Neutrophil (primary cell): ENCODE measurements around the gene FGGY.
"Not testable (repeated sequence)": the region's sequence is repeated elsewhere in the genome, so short reads cannot be mapped to it uniquely, and the experiment has no call there.

Source experiments
- H3K27ac ChIP-seq: fragments of 200-600 bp; sonication (generic); 2 replicates; pipeline ENCODE4 v1.5.1; 2016; ENCODE audit warnings: mild to moderate bottlenecking, moderate library complexity
- H3K27me3 ChIP-seq: fragments of 200-600 bp; sonication (generic); 2 replicates; pipeline ENCODE4 v1.6.0; 2016; ENCODE audit warnings: mild to moderate bottlenecking
- H3K36me3 ChIP-seq: fragments of 200-600 bp; sonication (generic); 2 replicates; pipeline ENCODE4 v1.5.1; 2017
- H3K4me1 ChIP-seq, 2 experiments: fragments of 200-600 bp in 1 of 2; sonication (generic) in 1 of 2; 1 replicate in 1 of 2; 2 replicates in 1 of 2; pipeline versions ENCODE4 v1.5.1 to v1.6.1; 2013 to 2016; ENCODE audit warnings: low read depth in 1 of 2, low read length in 1 of 2, mild to moderate bottlenecking in 1 of 2, moderate library complexity in 1 of 2; ENCODE audit not compliant: control insufficient read depth in 1 of 2, insufficient read depth in 1 of 2
- H3K4me3 ChIP-seq, 2 experiments: fragments of 200-600 bp in 1 of 2; sonication (generic) in 1 of 2; 1 replicate in 1 of 2; 2 replicates in 1 of 2; pipeline ENCODE4 v1.5.1; 2013 to 2016; ENCODE audit warnings: low read depth in 1 of 2, low read length in 1 of 2, mild to moderate bottlenecking in 1 of 2, moderate library complexity in 1 of 2
- H3K9me3 ChIP-seq: fragments of 200-600 bp; sonication (generic); 2 replicates; pipeline ENCODE4 v1.5.1; 2016
- CTCF ChIP-seq: fragments of 200-600 bp; sonication (generic); IDR thresholded peaks from 2 replicates; pipeline ENCODE4 v1.5.1; 2016; ENCODE audit warnings: antibody characterized with exemption

FGGY gene

GRCh38 chr1:59556398-59556797 is 259.5 kb downstream of the FGGY start:
- TF ChIP-seq CTCF: no peak
- Histone ChIP-seq H3K27me3 (no peaks in the 10 kb centered on the region), H3K9me3 (no peaks in the 10 kb centered on the region), H3K27ac (no peak overlapping the region), H3K36me3 (no peaks in the 10 kb centered on the region), H3K4me1 (peaks cover 17 to 18% of the 10 kb centered on the region in 2 experiments), H3K4me3 (no peak overlapping the region)

GRCh38 chr1:59556802-59557548 is 260.1 kb downstream of the FGGY start:
- Histone ChIP-seq H3K36me3 (no peaks in the 10 kb centered on the region), H3K27ac (no peak overlapping the region), H3K9me3 (no peaks in the 10 kb centered on the region), H3K4me1 (peaks cover 11 to 12% of the 10 kb centered on the region in 2 experiments), H3K27me3 (no peaks in the 10 kb centered on the region), H3K4me3 (no peak overlapping the region)
- no peak for TF ChIP-seq CTCF

DNA sequence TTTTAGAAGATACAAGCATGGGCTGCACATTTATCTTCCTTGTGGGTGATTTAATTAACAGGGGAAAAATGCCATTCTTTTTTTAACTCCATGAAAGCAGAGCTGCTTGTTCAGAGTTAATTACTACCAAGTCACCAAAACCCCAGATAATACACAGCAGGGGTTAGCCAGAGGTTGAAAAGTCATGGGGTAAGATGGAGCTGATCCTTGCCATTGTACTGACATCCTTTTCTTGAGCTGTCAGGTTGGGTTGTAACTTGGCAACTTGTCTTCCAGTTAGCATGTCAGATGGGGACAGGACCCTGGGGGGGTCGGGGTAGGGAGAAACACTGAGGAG is 260.6 kb downstream of the FGGY start:
- H3K27me3 ChIP-seq: no peaks in the 10 kb centered on the region
- H3K36me3 ChIP-seq: no peaks in the 10 kb centered on the region
- H3K27ac ChIP-seq: no peak overlapping the region
- H3K9me3 ChIP-seq: no peaks in the 10 kb centered on the region
- TF ChIP-seq CTCF: no peak
- no peak overlapping the region for H3K4me3 ChIP-seq
- H3K4me1 ChIP-seq: peaks cover 6% of the 10 kb centered on the region in 2 experiments

GRCh38 chr1:59558580-59558979 is 261.7 kb downstream of the FGGY start:
- H3K36me3 ChIP-seq, H3K27ac ChIP-seq, H3K4me3 ChIP-seq, H3K9me3 ChIP-seq, H3K27me3 ChIP-seq, H3K4me1 ChIP-seq: not testable (repeated sequence)

DNA sequence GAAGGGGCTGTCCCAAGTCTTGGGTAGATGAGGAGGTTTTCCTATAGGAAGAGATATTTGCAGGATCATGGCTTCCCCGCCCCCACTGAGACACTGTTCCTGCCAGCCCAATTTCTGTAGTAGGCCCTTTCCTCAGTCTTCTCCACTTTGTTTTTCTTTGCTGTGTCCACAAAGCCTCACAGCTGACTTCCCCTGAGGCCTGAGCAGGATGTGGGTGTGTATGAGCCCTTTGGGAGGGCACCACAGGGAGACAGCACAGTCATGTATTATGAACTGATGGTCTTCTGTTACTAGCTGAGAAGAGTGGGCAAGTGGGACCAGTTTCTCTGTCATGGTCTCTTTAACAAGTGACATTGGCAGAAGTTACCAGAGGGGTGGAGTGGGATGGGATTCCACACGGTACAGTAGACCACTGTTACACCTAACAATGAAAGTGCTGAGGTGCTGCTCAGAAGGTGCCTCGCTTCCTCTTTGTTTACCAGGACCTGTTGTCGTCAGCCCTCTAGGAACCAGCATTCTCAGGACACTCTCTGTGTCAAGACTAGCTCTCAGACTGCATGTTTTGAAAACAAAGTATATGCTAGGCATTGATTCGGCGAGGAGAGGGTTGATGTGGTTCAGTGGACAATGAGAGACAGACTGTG is 264.0 kb downstream of the FGGY start:
- no peak for TF ChIP-seq CTCF
- no peaks in the 10 kb centered on the region for H3K27me3 ChIP-seq
- no peak overlapping the region for H3K27ac ChIP-seq
- H3K4me3 ChIP-seq: no peak overlapping the region
- H3K36me3 ChIP-seq: no peaks in the 10 kb centered on the region
- no peaks in the 10 kb centered on the region for H3K4me1 ChIP-seq
- H3K9me3 ChIP-seq: no peaks in the 10 kb centered on the region

- no peaks in the 10 kb centered on the region for H3K36me3 ChIP-seq
- no peaks in the 10 kb centered on the region for H3K4me1 ChIP-seq
- H3K9me3 ChIP-seq: no peaks in the 10 kb centered on the region
- H3K27me3 ChIP-seq: no peaks in the 10 kb centered on the region
- no peak overlapping the region for H3K27ac ChIP-seq
- no peak for TF ChIP-seq CTCF
- H3K4me3 ChIP-seq: no peak overlapping the region
Measured at GRCh38 chr1:59561796-59562195, 264.9 kb downstream of the FGGY start.
